HEK293 (cell line): Measurements from ENCODE around the gene ANKRD1.

Source experiments
- CTCF ChIA-PET: fragments of 350-600 bp; formaldehyde crosslinking; extraction: SDS; loops from one replicate; lab custom pipeline; 2021; ENCODE audit warnings: antibody characterized with exemption; lab: Yijun Ruan, JAX
- POLR2A ChIA-PET: fragments of 300-600 bp; formaldehyde crosslinking; extraction: SDS; loops from one replicate; lab custom pipeline; 2020; ENCODE audit warnings: antibody characterized with exemption, inconsistent platforms; lab: Yijun Ruan, JAX
- H3K27ac ChIP-seq: fragments of 200-500 bp; sonication (Bioruptor generic); 2 replicates; pipeline ENCODE4 v1.5.1; 2014; ENCODE audit warnings: low read depth, low read length, control low read depth, inconsistent platforms; ENCODE audit errors: extremely low read depth
- H3K36me3 ChIP-seq, 2 experiments: fragments of 200-500 bp in 1 of 2; sonication (Bioruptor generic) in 1 of 2; 1 replicate in 1 of 2; 2 replicates in 1 of 2; pipeline ENCODE4 v1.5.1; 2014 to 2017; ENCODE audit warnings: inconsistent platforms in 2 of 2, low read length in 2 of 2; ENCODE audit not compliant: control insufficient read depth in 2 of 2, insufficient read depth in 1 of 2
- H3K4me1 ChIP-seq: fragments of 200-500 bp; sonication (Bioruptor generic); 2 replicates; pipeline ENCODE4 v1.5.1; 2014; ENCODE audit warnings: mild to moderate bottlenecking, low read length, inconsistent platforms; ENCODE audit not compliant: control insufficient read depth, insufficient read depth
- H3K4me3 ChIP-seq: 2 replicates; pipeline ENCODE4 v1.5.1; 2011; ENCODE audit warnings: low read depth, mild to moderate bottlenecking, control low read depth, low read length, moderate library complexity
- H3K9me3 ChIP-seq: fragments of 200-500 bp; sonication (Bioruptor generic); 2 replicates; pipeline ENCODE4 v1.5.1; 2014; ENCODE audit warnings: low read depth, low read length, inconsistent platforms; ENCODE audit not compliant: control insufficient read depth, insufficient read depth
- FEZF1 ChIP-seq: fragments of 450-650 bp; formaldehyde crosslinking; IDR thresholded peaks from 2 replicates; pipeline ENCODE4 v1.5.1; 2016; ENCODE audit warnings: missing biosample characterization, missing genetic modification characterization
- HIC1 ChIP-seq: fragments of 450-650 bp; formaldehyde crosslinking; IDR thresholded peaks from 2 replicates; pipeline ENCODE4 v1.5.1; 2016; ENCODE audit warnings: missing biosample characterization, missing genetic modification characterization
- KLF9 ChIP-seq: fragments of 450-650 bp; formaldehyde crosslinking; IDR thresholded peaks from 2 replicates; pipeline ENCODE4 v1.5.1; 2016; ENCODE audit warnings: missing biosample characterization, missing genetic modification characterization, low read depth
- OSR2 ChIP-seq: fragments of 450-650 bp; formaldehyde crosslinking; IDR thresholded peaks from 2 replicates; pipeline ENCODE4 v1.5.1; 2016; ENCODE audit warnings: missing biosample characterization, missing genetic modification characterization
- PRDM2 ChIP-seq: fragments of 450-650 bp; formaldehyde crosslinking; IDR thresholded peaks from 2 replicates; pipeline ENCODE4 v1.5.1; 2016; ENCODE audit warnings: missing biosample characterization, missing genetic modification characterization, borderline replicate concordance
- SALL2 ChIP-seq: fragments of 450-650 bp; formaldehyde crosslinking; IDR thresholded peaks from 2 replicates; pipeline ENCODE4 v1.5.0; 2017; ENCODE audit warnings: missing biosample characterization, mild to moderate bottlenecking, missing genetic modification characterization, borderline replicate concordance
- SCRT1 ChIP-seq: fragments of 450-650 bp; formaldehyde crosslinking; IDR thresholded peaks from 2 replicates; pipeline ENCODE4 v1.5.1; 2016; ENCODE audit warnings: missing biosample characterization, missing genetic modification characterization, borderline replicate concordance
- SCRT2 ChIP-seq: fragments of 450-650 bp; formaldehyde crosslinking; IDR thresholded peaks from 2 replicates; pipeline ENCODE4 v1.5.1; 2016; ENCODE audit warnings: missing biosample characterization, missing genetic modification characterization
- WT1 ChIP-seq: fragments of 450-650 bp; formaldehyde crosslinking; IDR thresholded peaks from 2 replicates; pipeline ENCODE4 v1.5.1; 2016; ENCODE audit warnings: missing biosample characterization, missing genetic modification characterization
- YY2 ChIP-seq: fragments of 450-650 bp; formaldehyde crosslinking; IDR thresholded peaks from 2 replicates; pipeline ENCODE4 v1.5.1; 2016; ENCODE audit warnings: missing biosample characterization, missing genetic modification characterization
- ZBTB20 ChIP-seq: fragments of 450-650 bp; formaldehyde crosslinking; IDR thresholded peaks from 2 replicates; pipeline ENCODE4 v1.5.1; 2016; ENCODE audit warnings: missing biosample characterization, missing genetic modification characterization
- ZNF114 ChIP-seq: fragments of 450-650 bp; formaldehyde crosslinking; IDR thresholded peaks from 2 replicates; pipeline ENCODE4 v1.5.0; 2017; ENCODE audit warnings: missing biosample characterization, missing genetic modification characterization
- ZNF302 ChIP-seq: fragments of 450-650 bp; formaldehyde crosslinking; IDR thresholded peaks from 2 replicates; pipeline ENCODE4 v1.5.1; 2016; ENCODE audit warnings: missing biosample characterization, missing genetic modification characterization, low read depth
- ZNF514 ChIP-seq: fragments of 450-650 bp; formaldehyde crosslinking; IDR thresholded peaks from 2 replicates; pipeline ENCODE4 v1.5.1; 2016; ENCODE audit warnings: missing biosample characterization, missing genetic modification characterization
- ZNF747 ChIP-seq: fragments of 450-650 bp; formaldehyde crosslinking; IDR thresholded peaks from 2 replicates; pipeline ENCODE4 v1.5.1; 2016; ENCODE audit warnings: missing biosample characterization, missing genetic modification characterization
- ZNF777 ChIP-seq: fragments of 450-650 bp; formaldehyde crosslinking; IDR thresholded peaks from 2 replicates; pipeline ENCODE4 v1.5.1; 2017; ENCODE audit warnings: missing biosample characterization, missing genetic modification characterization, borderline replicate concordance

Gene ANKRD1

DNA sequence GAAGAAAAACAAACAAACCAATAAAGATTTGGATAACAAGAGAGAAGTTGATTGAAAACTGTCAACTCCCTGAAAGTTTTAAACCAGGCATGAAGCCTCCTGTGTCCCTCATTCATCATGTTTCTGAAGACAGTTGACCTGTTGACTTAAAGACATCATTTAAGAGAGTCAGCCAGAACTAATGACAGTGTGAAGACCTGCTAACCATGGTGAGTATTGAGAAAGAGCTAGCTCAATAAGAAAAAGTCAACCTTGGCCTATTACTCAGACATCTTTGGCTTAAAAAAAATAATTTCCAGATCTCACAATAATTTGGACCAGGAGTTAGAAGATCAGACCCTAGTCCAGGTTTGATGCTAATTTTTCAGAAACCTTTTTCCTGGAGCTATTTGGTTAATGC, 45.3 kb upstream of the ANKRD1 start:
- no peak overlapping the region for H3K27ac ChIP-seq
- CTCF ChIA-PET, result interaction anchor here (0.6 to 1.6 kb wide), 5 partner anchors 27 to 514 kb away, joined by 3 to 8 read pairs (median 3); no protein-coding TSS in a partner anchor
- no peaks in the 10 kb centered on the region for H3K36me3 ChIP-seq
- H3K9me3 ChIP-seq, result no peaks in the 10 kb centered on the region
- H3K4me3 ChIP-seq, result no peak overlapping the region
- POLR2A ChIA-PET, result interaction anchor here (1.1 to 1.2 kb wide), 2 partner anchors 47 to 55 kb away, joined by 3 read pairs; no protein-coding TSS in a partner anchor
- TF ChIP-seq SCRT1 (tag by site-specific recombination), result 0 out of 2 replicates have a peak, but pooled peaks have one; percentile 30
- TF ChIP-seq SALL2 (tag by site-specific recombination), result no peak
- TF ChIP-seq ZNF747 (tag by site-specific recombination), result no peak
- TF ChIP-seq WT1, result peak; percentile 89
- no peak for TF ChIP-seq FEZF1 (tag by site-specific recombination)
- 0 out of 2 replicates have a peak, but pooled peaks have one; percentile 23 for TF ChIP-seq OSR2 (tag by site-specific recombination)
- TF ChIP-seq PRDM2 (tag by site-specific recombination), result no peak
- TF ChIP-seq ZNF777 (tag by site-specific recombination), result no peak
- peak; percentile 47; the same call in 1 of the 2 replicates for TF ChIP-seq SCRT2 (tag by site-specific recombination)
- H3K4me1 ChIP-seq, result peaks cover 8% of the 10 kb centered on the region; the same call in 1 of the 2 replicates

GRCh38 chr10:90965720-90966119, 44.8 kb upstream of the ANKRD1 start:
- Histone ChIP-seq H3K4me3 (no peak overlapping the region), H3K9me3 (no peaks in the 10 kb centered on the region), H3K36me3 (no peaks in the 10 kb centered on the region), H3K27ac (no peak overlapping the region), H3K4me1 (peaks cover 8% of the 10 kb centered on the region; the same call in 1 of the 2 replicates)
- POLR2A ChIA-PET, result interaction anchor here (1.2 kb wide), 1 partner anchor 47 kb away, joined by 3 read pairs; no protein-coding TSS in a partner anchor
- CTCF ChIA-PET, result interaction anchor here (0.6 to 1.6 kb wide), 4 partner anchors 27 to 333 kb away, joined by 3 to 8 read pairs (median 4); no protein-coding TSS in a partner anchor
- TF ChIP-seq YY2 (tag by site-specific recombination) (no peak), ZNF747 (tag by site-specific recombination) (no peak), ZNF302 (tag by site-specific recombination) (no peak), ZBTB20 (tag by site-specific recombination) (no peak), KLF9 (tag by site-specific recombination) (no peak), HIC1 (0 out of 2 replicates have a peak, but pooled peaks have one; percentile 21), ZNF114 (tag by site-specific recombination) (no peak), ZNF514 (tag by site-specific recombination) (no peak)
